Smooth muscle cell (in vitro differentiated cells): ENCODE measurements around the gene AGPAT3. TPM values are rescaled to one million over a fixed set of nuclear protein-coding genes. Genes with fewer than 3 reads are reported as not detected.

Experiments used
- DNase-seq: peaks from one replicate; lab custom pipeline; 2025; ENCODE audit not compliant: unreplicated experiment; lab: John Stamatoyannopoulos, UW
- H2AFZ ChIP-seq: fragments of 200-600 bp; sonication (generic); 2 replicates; pipeline ENCODE4 v1.6.0; 2016; ENCODE audit warnings: antibody characterized with exemption, low read depth, mild to moderate bottlenecking
- H3F3A ChIP-seq: fragments of 200-600 bp; sonication (generic); 2 replicates; pipeline ENCODE4 v1.6.0; 2017; ENCODE audit warnings: antibody characterized with exemption, low read depth
- H3K27ac ChIP-seq: fragments of 200-600 bp; sonication (generic); 2 replicates; pipeline ENCODE4 v1.5.1; 2016; ENCODE audit warnings: low read depth, mild to moderate bottlenecking
- H3K27me3 ChIP-seq: fragments of 200-600 bp; sonication (generic); 2 replicates; pipeline ENCODE4 v1.6.1; 2016; ENCODE audit warnings: low read depth, mild to moderate bottlenecking
- H3K36me3 ChIP-seq: fragments of 200-600 bp; sonication (generic); 2 replicates; pipeline ENCODE4 v1.5.1; 2016; ENCODE audit warnings: low read depth
- H3K4me1 ChIP-seq: fragments of 200-600 bp; sonication (generic); 2 replicates; pipeline ENCODE4 v1.5.1; 2016; ENCODE audit warnings: low read depth
- H3K4me2 ChIP-seq: fragments of 200-600 bp; sonication (generic); 2 replicates; pipeline ENCODE4 v1.6.0; 2016; ENCODE audit warnings: mild to moderate bottlenecking
- H3K4me3 ChIP-seq: fragments of 200-600 bp; sonication (generic); 2 replicates; pipeline ENCODE4 v1.5.1; 2016; ENCODE audit warnings: mild to moderate bottlenecking
- H3K79me2 ChIP-seq: fragments of 200-600 bp; sonication (generic); 2 replicates; pipeline ENCODE4 v1.6.0; 2016; ENCODE audit warnings: low read depth, mild to moderate bottlenecking
- H3K9ac ChIP-seq: fragments of 200-600 bp; sonication (generic); 2 replicates; pipeline ENCODE4 v1.6.0; 2016; ENCODE audit warnings: low read depth
- H3K9me3 ChIP-seq: fragments of 200-600 bp; sonication (generic); replicated peaks from 2 replicates; pipeline ENCODE4 v1.5.1; 2016; ENCODE audit warnings: low read depth
- H4K20me1 ChIP-seq: fragments of 200-600 bp; sonication (generic); 2 replicates; pipeline ENCODE4 v1.6.0; 2016; ENCODE audit warnings: low read depth
- CTCF ChIP-seq: fragments of 200-600 bp; sonication (generic); IDR thresholded peaks from 2 replicates; pipeline ENCODE4 v1.5.1; 2017; ENCODE audit warnings: borderline replicate concordance, mild to moderate bottlenecking, antibody characterized with exemption; ENCODE audit not compliant: insufficient read depth, poor library complexity, severe bottlenecking
- WGBS: methylation state at CpG from one replicate; pipeline ENCODE4 v1.1.7; 2016; ENCODE audit warnings: low lambda C conversion rate; 5-methylcytosine and 5-hydroxymethylcytosine counted together
- polyA plus RNA-seq: library from polyadenylated mRNA; unstranded; fragments of >200 nt; fragmentation: Nextera tagmentation; extraction: Ambion mirVana; gene quantifications from 2 replicates; pipeline ENCODE4 v1.2.1, GENCODE V29; 2016
- total RNA-seq: library from RNA; depleted of rRNA; stranded (reverse); fragments of >200 nt; gene quantifications from 2 replicates; pipeline ENCODE4 v1.2.3, GENCODE V29; 2014

The AGPAT3 gene
- total and polyA plus RNA-seq, 2 experiments from 2014 or later: 10.9 to 17.2 TPM

- no peak overlapping the region for H3K4me3 ChIP-seq
- no peaks in the 10 kb centered on the region for H3F3A ChIP-seq
- no peaks in the 10 kb centered on the region for H3K4me1 ChIP-seq
- H3K4me2 ChIP-seq: no peak overlapping the region
- no peaks in the 10 kb centered on the region for H4K20me1 ChIP-seq
- H3K9me3 ChIP-seq: no peaks in the 10 kb centered on the region
- no peaks in the 10 kb centered on the region for H3K27me3 ChIP-seq
- no peak for DNase-seq
- TF ChIP-seq CTCF: no peak
- no peak overlapping the region for H2AFZ ChIP-seq
- 93% methylated on average over 22 of the region's 22 CpGs for WGBS
- no peak overlapping the region for H3K9ac ChIP-seq
- no peaks in the 10 kb centered on the region for H3K36me3 ChIP-seq
- no peak overlapping the region for H3K27ac ChIP-seq
- no peaks in the 10 kb centered on the region for H3K79me2 ChIP-seq
Measured at GRCh38 chr21:43986544-43987451, 121.8 kb downstream of the AGPAT3 start.

GRCh38 chr21:43987509-43987908, 122.5 kb downstream of the AGPAT3 start:
- Histone ChIP-seq H3K4me2 (no peak overlapping the region), H3K9ac (no peak overlapping the region), H3K27me3 (no peaks in the 10 kb centered on the region), H3F3A (no peaks in the 10 kb centered on the region), H3K4me1 (no peaks in the 10 kb centered on the region), H3K9me3 (no peaks in the 10 kb centered on the region), H3K36me3 (no peaks in the 10 kb centered on the region), H4K20me1 (no peaks in the 10 kb centered on the region), H3K79me2 (no peaks in the 10 kb centered on the region), H3K27ac (no peak overlapping the region), H2AFZ (no peak overlapping the region), H3K4me3 (no peak overlapping the region)
- 93% methylated on average over 6 of the region's 6 CpGs for WGBS
- no peak for TF ChIP-seq CTCF
- no peak for DNase-seq

DNA sequence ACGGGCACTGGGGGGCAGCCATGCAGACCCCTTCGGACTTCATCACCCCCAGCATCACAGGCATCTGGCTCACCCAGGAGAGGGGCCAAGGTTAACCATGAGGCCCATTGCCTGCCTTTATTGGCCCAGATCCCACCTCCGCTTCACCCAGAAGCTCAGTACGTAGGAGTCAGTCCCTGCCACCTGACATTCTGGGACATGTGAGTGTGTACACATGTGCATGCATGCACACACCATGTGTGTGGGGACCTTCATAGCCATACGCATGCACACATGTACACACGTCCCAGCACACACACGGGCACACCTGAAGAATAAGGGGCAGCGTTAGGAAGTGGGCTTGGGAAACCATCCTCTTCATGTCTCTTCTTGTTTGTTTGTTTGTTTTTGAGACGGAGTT, 123.0 kb downstream of the AGPAT3 start:
- Histone ChIP-seq H3K4me1 (no peaks in the 10 kb centered on the region), H3F3A (no peaks in the 10 kb centered on the region), H4K20me1 (no peaks in the 10 kb centered on the region), H3K4me3 (no peak overlapping the region), H3K79me2 (no peaks in the 10 kb centered on the region), H3K4me2 (no peak overlapping the region), H3K9me3 (no peaks in the 10 kb centered on the region), H3K36me3 (no peaks in the 10 kb centered on the region), H3K27ac (no peak overlapping the region), H3K27me3 (no peaks in the 10 kb centered on the region), H3K9ac (no peak overlapping the region), H2AFZ (no peak overlapping the region)
- 93% methylated on average over 9 of the region's 9 CpGs for WGBS
- DNase-seq: no peak
- no peak for TF ChIP-seq CTCF
